ENCODE data around the gene SHMT1. TPM values are rescaled to one million over a fixed set of nuclear protein-coding genes. Genes with fewer than 3 reads are reported as not detected.

Gene SHMT1
- total RNA-seq, 1 donor from 2014 or later: 13.0 TPM

DNA sequence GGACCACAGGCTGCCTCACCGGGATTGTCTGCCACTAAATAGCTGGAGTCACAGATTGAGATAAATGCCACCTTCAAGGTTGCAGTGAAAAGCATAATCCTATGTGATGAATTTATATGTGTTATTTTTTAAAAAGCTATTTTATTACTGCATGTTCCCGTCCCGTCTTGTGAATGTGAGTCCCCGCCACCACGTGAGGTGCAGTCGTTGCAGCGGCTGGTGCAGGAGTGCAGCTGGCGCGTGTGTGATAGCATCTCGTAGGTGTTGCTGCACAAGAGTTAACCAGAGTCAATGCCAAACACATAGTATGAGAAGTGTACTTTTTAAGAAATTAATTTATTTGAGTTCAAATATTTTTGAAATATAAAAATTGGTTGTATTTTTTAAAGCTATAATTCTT is 35.8 kb downstream of the SHMT1 start:
- H3K27me3 ChIP-seq (ENCODE audit: control insufficient read depth in 3 of 3, insufficient read depth in 3 of 3, low read length in 3 of 3): no peaks in the 10 kb centered on the region
- H3K4me3 ChIP-seq (ENCODE audit: low read length in 3 of 3): no peak overlapping the region
- H3K9me3 ChIP-seq (ENCODE audit: control insufficient read depth in 3 of 3, low read length in 3 of 3): no peaks in the 10 kb centered on the region
- peaks cover 71 to 85% (median 71%) of the 10 kb centered on the region in 3 donors for H3K36me3 ChIP-seq (ENCODE audit: control insufficient read depth in 3 of 3, insufficient read depth in 3 of 3, low read length in 3 of 3)
- H3K9ac ChIP-seq (ENCODE audit: low read depth in 1 of 3, low read length in 3 of 3): no peak overlapping the region
- no peaks in the 10 kb centered on the region for H3K4me1 ChIP-seq (ENCODE audit: control insufficient read depth in 3 of 3, insufficient read depth in 3 of 3, low read length in 3 of 3)
- no peak overlapping the region for H3K27ac ChIP-seq (ENCODE audit: low read depth, low read length)

DNA sequence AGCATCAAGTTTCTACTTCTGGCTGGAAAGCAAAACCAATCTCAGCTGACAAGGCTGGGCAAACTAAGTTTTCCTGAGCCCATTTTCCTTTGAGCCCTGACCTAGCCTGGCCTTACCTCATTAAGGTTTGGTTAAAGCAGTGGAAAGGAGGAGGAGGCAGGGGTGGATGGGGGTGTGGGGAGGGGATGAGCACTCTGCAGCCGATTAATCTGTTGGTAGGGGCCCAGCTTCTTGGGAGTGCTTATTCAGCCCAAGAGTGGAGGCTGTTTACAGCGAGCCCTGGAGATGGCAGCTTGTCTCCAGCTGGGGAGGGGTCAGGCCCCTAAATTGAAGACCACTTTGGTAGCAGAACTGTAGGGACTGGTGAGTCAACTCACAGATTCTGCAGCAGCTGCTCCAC is 36.3 kb downstream of the SHMT1 start:
- no peaks in the 10 kb centered on the region for H3K9me3 ChIP-seq (ENCODE audit: control insufficient read depth in 3 of 3, low read length in 3 of 3)
- no peaks in the 10 kb centered on the region for H3K27me3 ChIP-seq (ENCODE audit: control insufficient read depth in 3 of 3, insufficient read depth in 3 of 3, low read length in 3 of 3)
- H3K9ac ChIP-seq (ENCODE audit: low read depth in 1 of 3, low read length in 3 of 3): no peak overlapping the region
- no peaks in the 10 kb centered on the region for H3K4me1 ChIP-seq (ENCODE audit: control insufficient read depth in 3 of 3, insufficient read depth in 3 of 3, low read length in 3 of 3)
- peaks cover 69 to 80% (median 73%) of the 10 kb centered on the region in 3 donors for H3K36me3 ChIP-seq (ENCODE audit: control insufficient read depth in 3 of 3, insufficient read depth in 3 of 3, low read length in 3 of 3)
- no peak overlapping the region for H3K27ac ChIP-seq (ENCODE audit: low read depth, low read length)
- no peak overlapping the region for H3K4me3 ChIP-seq (ENCODE audit: low read length in 3 of 3)

DNA sequence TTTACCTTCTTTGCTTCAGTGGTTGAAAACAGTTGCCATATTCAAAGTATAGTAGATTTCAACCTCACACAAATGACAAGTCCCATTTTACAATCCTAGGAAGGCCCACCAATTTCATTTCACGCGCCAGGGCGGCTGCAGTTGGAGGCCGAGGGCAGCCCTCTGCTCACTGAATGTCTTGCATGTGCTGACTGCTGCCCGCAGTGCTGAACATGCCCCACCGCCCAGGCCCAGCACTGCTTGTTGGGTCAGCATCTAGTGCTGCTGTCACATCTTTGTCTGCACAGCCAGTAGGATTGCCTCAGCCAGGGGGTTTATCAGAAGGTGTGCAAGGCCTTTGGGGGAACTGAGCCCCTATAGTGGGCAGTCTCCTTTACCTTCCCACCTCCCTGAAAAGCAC is 36.8 kb downstream of the SHMT1 start:
- Histone ChIP-seq H3K4me1 (ENCODE audit: control insufficient read depth in 3 of 3, insufficient read depth in 3 of 3, low read length in 3 of 3) (no peaks in the 10 kb centered on the region), H3K9ac (ENCODE audit: low read depth in 1 of 3, low read length in 3 of 3) (no peak overlapping the region), H3K36me3 (ENCODE audit: control insufficient read depth in 3 of 3, insufficient read depth in 3 of 3, low read length in 3 of 3) (peaks cover 64 to 78% (median 70%) of the 10 kb centered on the region in 3 donors), H3K27ac (ENCODE audit: low read depth, low read length) (no peak overlapping the region), H3K27me3 (ENCODE audit: control insufficient read depth in 3 of 3, insufficient read depth in 3 of 3, low read length in 3 of 3) (no peaks in the 10 kb centered on the region), H3K9me3 (ENCODE audit: control insufficient read depth in 3 of 3, low read length in 3 of 3) (no peaks in the 10 kb centered on the region), H3K4me3 (ENCODE audit: low read length in 3 of 3) (no peak overlapping the region)

DNA sequence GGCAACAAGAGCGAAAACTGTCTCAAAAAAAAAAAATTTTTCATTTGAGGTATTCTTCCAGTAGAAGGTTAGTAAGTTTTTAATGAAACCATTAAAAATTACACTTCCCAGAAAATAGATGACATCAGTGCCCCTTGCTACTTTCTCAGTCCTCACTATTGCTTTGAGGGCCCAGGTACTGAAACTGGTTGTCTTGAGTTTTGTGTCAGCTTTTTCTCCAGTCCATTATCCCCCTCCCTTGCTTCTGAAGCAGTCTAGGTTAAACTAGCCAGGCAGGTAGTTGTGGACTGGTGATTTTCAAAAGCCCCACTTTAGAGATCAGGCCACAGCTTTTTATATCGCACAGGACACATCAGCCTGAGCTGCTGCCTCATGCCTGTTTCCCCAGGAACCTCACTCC is 37.3 kb downstream of the SHMT1 start:
- Histone ChIP-seq H3K27ac (ENCODE audit: low read depth, low read length) (no peak overlapping the region), H3K9ac (ENCODE audit: low read depth in 1 of 3, low read length in 3 of 3) (no peak overlapping the region), H3K27me3 (ENCODE audit: control insufficient read depth in 3 of 3, insufficient read depth in 3 of 3, low read length in 3 of 3) (no peaks in the 10 kb centered on the region), H3K4me3 (ENCODE audit: low read length in 3 of 3) (no peak overlapping the region), H3K36me3 (ENCODE audit: control insufficient read depth in 3 of 3, insufficient read depth in 3 of 3, low read length in 3 of 3) (peaks cover 58 to 72% (median 69%) of the 10 kb centered on the region in 3 donors), H3K4me1 (ENCODE audit: control insufficient read depth in 3 of 3, insufficient read depth in 3 of 3, low read length in 3 of 3) (peaks cover 0 to 1% (median 0%) of the 10 kb centered on the region in 3 donors), H3K9me3 (ENCODE audit: control insufficient read depth in 3 of 3, low read length in 3 of 3) (no peaks in the 10 kb centered on the region)

DNA sequence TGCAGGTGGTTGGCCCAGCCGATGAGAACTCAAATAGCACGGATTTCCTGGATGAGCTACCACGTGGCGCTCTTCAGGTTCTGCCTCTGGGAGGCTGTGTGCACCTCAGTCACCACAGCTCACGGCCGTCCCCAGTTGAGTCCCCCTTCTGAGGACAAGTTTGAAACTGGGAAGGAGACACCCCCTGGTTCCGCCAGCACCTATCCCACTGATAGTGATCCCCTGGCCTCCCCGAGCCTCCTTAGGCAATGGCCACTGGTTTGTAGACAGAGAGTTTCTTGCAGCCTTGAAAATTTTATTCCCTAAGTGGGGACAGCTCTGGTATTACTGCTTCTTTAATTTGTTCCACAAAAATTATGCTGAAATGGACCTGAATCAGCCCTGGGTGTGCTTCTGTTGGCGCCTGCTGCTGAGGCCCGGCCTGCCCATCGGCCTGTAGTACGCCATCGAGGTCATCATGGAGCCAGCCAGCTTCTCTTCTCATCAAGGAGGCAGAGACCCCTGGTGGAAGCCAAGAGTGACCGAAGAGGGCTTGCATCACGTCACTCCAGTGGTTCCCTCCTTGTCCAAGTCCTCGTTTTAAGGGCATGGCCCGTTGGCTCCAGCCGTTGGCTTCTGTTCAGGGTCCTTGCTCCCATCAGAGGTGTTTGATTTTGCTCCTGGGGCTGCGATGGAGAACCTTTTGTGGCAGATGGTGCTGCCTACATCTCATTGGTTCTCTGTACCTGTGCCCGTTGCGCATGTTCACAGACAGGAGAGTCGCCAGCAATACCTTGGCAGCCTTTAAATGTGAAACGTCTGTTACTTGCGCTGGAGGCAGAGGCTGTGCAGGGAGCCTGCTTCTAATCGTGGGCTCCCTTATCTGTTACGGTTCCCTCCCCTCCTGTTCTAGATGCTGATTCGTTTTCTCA is 39.0 kb downstream of the SHMT1 start:
- H3K9me3 ChIP-seq (ENCODE audit: control insufficient read depth in 3 of 3, low read length in 3 of 3): no peaks in the 10 kb centered on the region
- H3K27me3 ChIP-seq (ENCODE audit: control insufficient read depth in 3 of 3, insufficient read depth in 3 of 3, low read length in 3 of 3): no peaks in the 10 kb centered on the region
- peaks cover 10 to 15% (median 14%) of the 10 kb centered on the region in 3 donors for H3K4me1 ChIP-seq (ENCODE audit: control insufficient read depth in 3 of 3, insufficient read depth in 3 of 3, low read length in 3 of 3)
- no peak overlapping the region for H3K4me3 ChIP-seq (ENCODE audit: low read length in 3 of 3)
- H3K9ac ChIP-seq (ENCODE audit: low read depth in 1 of 3, low read length in 3 of 3): no peak overlapping the region
- H3K36me3 ChIP-seq (ENCODE audit: control insufficient read depth in 3 of 3, insufficient read depth in 3 of 3, low read length in 3 of 3): peaks cover 58 to 71% (median 68%) of the 10 kb centered on the region in 3 donors
- no peak overlapping the region for H3K27ac ChIP-seq (ENCODE audit: low read depth, low read length)

DNA sequence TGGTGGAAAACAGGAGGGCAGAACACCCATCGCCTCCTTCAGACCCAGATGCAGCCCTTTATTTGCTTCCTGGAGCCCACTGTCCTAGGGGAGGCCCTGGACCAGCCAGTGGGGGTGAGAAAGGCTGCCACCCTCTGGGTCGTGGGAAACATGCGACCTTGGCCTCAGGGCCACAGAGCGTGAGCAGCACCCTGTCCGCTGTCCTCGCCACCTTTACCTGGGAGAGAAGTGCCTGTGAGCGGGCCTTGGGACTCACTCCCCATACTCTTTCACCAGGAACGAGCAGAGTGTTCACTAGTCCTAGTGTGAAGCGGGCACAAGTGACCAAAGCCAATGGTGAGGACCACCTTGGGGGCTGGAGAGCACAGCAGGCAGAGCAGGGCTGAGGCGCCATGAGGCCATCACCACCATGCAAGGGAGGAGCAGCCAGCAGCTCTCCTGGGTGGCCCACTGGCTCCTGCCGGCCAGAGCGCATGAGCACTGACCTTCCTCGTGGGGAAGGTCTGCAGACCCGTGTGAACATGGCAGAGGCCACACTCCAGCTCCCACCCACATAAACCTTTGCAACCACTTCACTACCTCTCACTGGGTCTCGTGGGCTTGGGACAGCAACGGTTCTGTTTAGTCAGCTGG is 39.7 kb downstream of the SHMT1 start:
- Histone ChIP-seq H3K27ac (ENCODE audit: low read depth, low read length) (no peak overlapping the region), H3K9me3 (ENCODE audit: control insufficient read depth in 3 of 3, low read length in 3 of 3) (no peaks in the 10 kb centered on the region), H3K4me1 (ENCODE audit: control insufficient read depth in 3 of 3, insufficient read depth in 3 of 3, low read length in 3 of 3) (peaks cover 18 to 23% (median 22%) of the 10 kb centered on the region in 3 donors), H3K27me3 (ENCODE audit: control insufficient read depth in 3 of 3, insufficient read depth in 3 of 3, low read length in 3 of 3) (no peaks in the 10 kb centered on the region), H3K9ac (ENCODE audit: low read depth in 1 of 3, low read length in 3 of 3) (no peak overlapping the region), H3K36me3 (ENCODE audit: control insufficient read depth in 3 of 3, insufficient read depth in 3 of 3, low read length in 3 of 3) (peaks cover 52 to 70% (median 68%) of the 10 kb centered on the region in 3 donors), H3K4me3 (ENCODE audit: low read length in 3 of 3) (no peak overlapping the region)

DNA sequence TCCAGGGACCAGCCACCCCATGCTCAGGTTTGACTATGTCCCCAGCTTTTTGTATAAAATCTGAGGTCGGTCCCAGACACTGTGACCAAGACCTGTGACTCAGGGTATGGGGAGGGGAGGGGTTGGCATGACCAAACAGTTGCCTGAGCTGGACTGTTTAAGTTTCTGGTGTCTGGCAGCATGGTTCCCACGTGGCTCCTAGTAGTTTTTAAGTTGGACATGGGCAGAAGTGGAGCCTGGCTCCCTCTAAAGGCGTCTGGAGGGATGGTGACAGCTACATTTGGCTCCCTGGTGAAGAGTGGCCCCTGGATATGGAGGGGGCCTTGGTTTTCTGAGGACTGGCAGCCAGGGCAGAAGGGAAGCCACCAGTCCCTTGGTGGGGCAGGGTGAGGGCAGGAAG is 40.3 kb downstream of the SHMT1 start:
- Histone ChIP-seq H3K36me3 (ENCODE audit: control insufficient read depth in 3 of 3, insufficient read depth in 3 of 3, low read length in 3 of 3) (peaks cover 52 to 67% (median 66%) of the 10 kb centered on the region in 3 donors), H3K4me1 (ENCODE audit: control insufficient read depth in 3 of 3, insufficient read depth in 3 of 3, low read length in 3 of 3) (peaks cover 23 to 28% (median 28%) of the 10 kb centered on the region in 3 donors), H3K27ac (ENCODE audit: low read depth, low read length) (no peak overlapping the region), H3K27me3 (ENCODE audit: control insufficient read depth in 3 of 3, insufficient read depth in 3 of 3, low read length in 3 of 3) (no peaks in the 10 kb centered on the region), H3K4me3 (ENCODE audit: low read length in 3 of 3) (no peak overlapping the region), H3K9me3 (ENCODE audit: control insufficient read depth in 3 of 3, low read length in 3 of 3) (no peaks in the 10 kb centered on the region), H3K9ac (ENCODE audit: low read depth in 1 of 3, low read length in 3 of 3) (peak overlapping the region in 1 of 3 donors; percentile 33)

DNA sequence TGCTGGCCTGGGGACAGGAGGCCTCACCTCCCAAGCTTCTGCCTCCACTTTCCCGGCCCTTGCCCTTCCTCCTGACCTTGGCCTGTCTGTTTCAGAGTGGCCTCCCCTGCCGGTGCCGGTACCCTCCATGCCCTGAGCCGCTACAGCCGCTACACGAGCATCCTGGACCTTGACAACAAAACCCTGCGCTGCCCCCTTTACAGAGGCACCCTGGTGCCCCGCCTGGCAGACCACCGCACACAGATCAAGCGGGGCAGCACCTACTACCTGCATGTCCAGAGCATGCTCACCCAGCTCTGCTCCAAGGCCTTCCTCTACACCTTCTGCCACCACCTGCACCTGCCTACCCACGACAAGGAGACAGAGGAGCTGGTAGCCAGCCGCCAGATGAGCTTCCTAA is 40.8 kb downstream of the SHMT1 start:
- Histone ChIP-seq H3K27ac (ENCODE audit: low read depth, low read length) (no peak overlapping the region), H3K4me1 (ENCODE audit: control insufficient read depth in 3 of 3, insufficient read depth in 3 of 3, low read length in 3 of 3) (peaks cover 28 to 33% (median 33%) of the 10 kb centered on the region in 3 donors), H3K27me3 (ENCODE audit: control insufficient read depth in 3 of 3, insufficient read depth in 3 of 3, low read length in 3 of 3) (no peaks in the 10 kb centered on the region), H3K9me3 (ENCODE audit: control insufficient read depth in 3 of 3, low read length in 3 of 3) (no peaks in the 10 kb centered on the region), H3K36me3 (ENCODE audit: control insufficient read depth in 3 of 3, insufficient read depth in 3 of 3, low read length in 3 of 3) (peaks cover 55 to 69% (median 69%) of the 10 kb centered on the region in 3 donors), H3K9ac (ENCODE audit: low read depth in 1 of 3, low read length in 3 of 3) (no peak overlapping the region), H3K4me3 (ENCODE audit: low read length in 3 of 3) (no peak overlapping the region)

DNA sequence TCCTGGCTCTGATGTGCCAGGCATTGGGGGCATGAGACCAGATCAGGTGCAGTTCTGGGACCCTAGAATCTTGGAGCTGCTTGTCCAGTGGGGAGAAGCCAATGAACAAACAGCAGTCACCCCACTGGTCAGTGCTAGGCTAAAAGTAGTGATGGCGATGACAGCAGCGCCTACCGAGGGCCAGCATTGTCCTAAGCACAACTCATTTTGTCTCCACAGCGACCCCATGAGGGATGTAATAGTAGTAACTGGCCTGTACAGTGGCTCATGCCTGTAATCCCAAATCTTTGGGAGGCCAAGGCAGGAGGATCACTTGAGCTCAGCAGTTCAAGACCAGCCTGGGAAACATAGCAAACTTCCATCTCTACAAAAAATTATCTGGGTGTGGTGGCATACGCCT is 42.0 kb downstream of the SHMT1 start:
- H3K4me3 ChIP-seq (ENCODE audit: low read length in 3 of 3): no peak overlapping the region
- H3K27me3 ChIP-seq (ENCODE audit: control insufficient read depth in 3 of 3, insufficient read depth in 3 of 3, low read length in 3 of 3): no peaks in the 10 kb centered on the region
- H3K36me3 ChIP-seq (ENCODE audit: control insufficient read depth in 3 of 3, insufficient read depth in 3 of 3, low read length in 3 of 3): peaks cover 59 to 69% (median 68%) of the 10 kb centered on the region in 3 donors
- H3K4me1 ChIP-seq (ENCODE audit: control insufficient read depth in 3 of 3, insufficient read depth in 3 of 3, low read length in 3 of 3): peaks cover 40 to 45% (median 45%) of the 10 kb centered on the region in 3 donors
- H3K9me3 ChIP-seq (ENCODE audit: control insufficient read depth in 3 of 3, low read length in 3 of 3): no peaks in the 10 kb centered on the region
- H3K9ac ChIP-seq (ENCODE audit: low read depth in 1 of 3, low read length in 3 of 3): peak overlapping the region in 1 of 3 donors; percentile 25
- H3K27ac ChIP-seq (ENCODE audit: low read depth, low read length): no peak overlapping the region

DNA sequence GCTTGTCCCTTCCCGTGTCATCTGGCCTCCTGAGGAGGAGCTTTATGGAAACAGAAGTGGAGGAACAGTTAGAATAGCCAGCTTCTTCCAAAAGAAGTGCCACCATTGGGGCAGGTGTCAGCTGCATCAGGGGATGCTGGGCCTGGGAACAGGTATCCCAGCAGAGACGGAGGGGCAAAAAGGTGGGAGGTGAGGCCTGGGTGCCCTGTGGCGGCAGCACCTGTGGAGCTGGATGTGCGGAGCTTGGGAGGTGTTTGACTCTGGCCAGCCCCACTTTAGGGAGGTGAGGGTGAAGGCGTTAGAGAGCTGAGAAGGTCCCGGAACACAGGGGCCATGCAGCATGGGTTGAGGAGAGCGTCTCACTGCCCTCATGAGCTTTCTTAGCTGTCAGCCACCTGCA is 43.0 kb downstream of the SHMT1 start:
- peak overlapping the region in 1 of 3 donors; percentile 45 for H3K9ac ChIP-seq (ENCODE audit: low read depth in 1 of 3, low read length in 3 of 3)
- H3K4me3 ChIP-seq (ENCODE audit: low read length in 3 of 3): no peak overlapping the region
- H3K36me3 ChIP-seq (ENCODE audit: control insufficient read depth in 3 of 3, insufficient read depth in 3 of 3, low read length in 3 of 3): peaks cover 55 to 64% (median 62%) of the 10 kb centered on the region in 3 donors
- no peak overlapping the region for H3K27ac ChIP-seq (ENCODE audit: low read depth, low read length)
- H3K9me3 ChIP-seq (ENCODE audit: control insufficient read depth in 3 of 3, low read length in 3 of 3): no peaks in the 10 kb centered on the region
- no peaks in the 10 kb centered on the region for H3K27me3 ChIP-seq (ENCODE audit: control insufficient read depth in 3 of 3, insufficient read depth in 3 of 3, low read length in 3 of 3)
- H3K4me1 ChIP-seq (ENCODE audit: control insufficient read depth in 3 of 3, insufficient read depth in 3 of 3, low read length in 3 of 3): peaks cover 50 to 55% (median 54%) of the 10 kb centered on the region in 3 donors

Data from skeletal muscle tissue (tissue), 4 donors.